GM12878 (cell line): ENCODE results near the gene BEST2.

ENCODE experiments used
- GABPA ChIP-seq: IDR thresholded peaks from 2 replicates; pipeline ENCODE4 v1.6.1; 2014; ENCODE audit warnings: antibody characterized with exemption, low read depth, mild to moderate bottlenecking, inconsistent platforms
- JUND ChIP-seq: IDR thresholded peaks from 2 replicates; pipeline ENCODE4 v1.6.1; 2012; ENCODE audit warnings: low read depth, mild to moderate bottlenecking, low read length, improper control_type of control experiment, moderate library complexity
- TAF1 ChIP-seq: IDR thresholded peaks from 2 replicates; pipeline ENCODE4 v1.6.1; 2011; ENCODE audit warnings: mild to moderate bottlenecking, low read depth, low read length, borderline replicate concordance
- TF ChIP-seq, protein P1 (sequence below), 3 experiments: IDR thresholded peaks in 2 of 3; conservative IDR thresholded peaks in 1 of 3; 2 replicates each; pipeline ENCODE4 v1.5.1; 2011; ENCODE audit warnings: low read depth in 3 of 3, low read length in 3 of 3, mild to moderate bottlenecking in 3 of 3, control low read depth in 2 of 3, moderate library complexity in 2 of 3, inconsistent platforms in 1 of 3, mixed read lengths in 1 of 3; ENCODE audit not compliant: control insufficient read depth in 2 of 3, insufficient read depth in 1 of 3; ENCODE audit errors: extremely low read depth in 1 of 3

DNA sequence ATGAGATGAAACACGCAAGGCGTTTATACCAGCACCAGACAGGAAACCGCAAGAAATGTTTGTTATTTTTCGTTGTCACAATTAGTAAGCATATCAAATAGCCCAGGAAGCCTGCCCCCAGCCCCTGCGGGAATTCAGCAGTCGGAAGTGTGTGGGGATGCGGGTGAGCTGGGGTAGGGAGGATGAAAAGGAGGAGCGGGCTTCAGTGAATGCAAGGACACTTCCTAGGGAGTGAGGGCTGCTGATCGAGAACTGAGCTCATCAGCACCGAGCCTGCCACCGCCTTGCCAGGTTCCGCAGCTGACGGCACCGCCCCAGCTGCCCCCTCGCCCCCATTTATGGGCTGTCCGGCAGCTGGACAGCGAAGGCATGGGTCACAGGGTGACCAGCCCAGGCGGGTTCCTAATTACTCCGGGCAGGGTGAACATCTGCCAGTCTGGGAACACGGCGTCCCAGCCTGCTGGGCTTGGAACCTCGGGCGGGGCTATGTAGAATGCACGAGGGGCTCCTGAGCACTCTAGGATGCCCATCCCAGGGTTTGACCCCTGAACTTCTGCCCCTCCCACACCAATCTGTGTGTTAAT, 1.6 kb upstream of the BEST2 start:
- TF ChIP-seq, protein P1, sequence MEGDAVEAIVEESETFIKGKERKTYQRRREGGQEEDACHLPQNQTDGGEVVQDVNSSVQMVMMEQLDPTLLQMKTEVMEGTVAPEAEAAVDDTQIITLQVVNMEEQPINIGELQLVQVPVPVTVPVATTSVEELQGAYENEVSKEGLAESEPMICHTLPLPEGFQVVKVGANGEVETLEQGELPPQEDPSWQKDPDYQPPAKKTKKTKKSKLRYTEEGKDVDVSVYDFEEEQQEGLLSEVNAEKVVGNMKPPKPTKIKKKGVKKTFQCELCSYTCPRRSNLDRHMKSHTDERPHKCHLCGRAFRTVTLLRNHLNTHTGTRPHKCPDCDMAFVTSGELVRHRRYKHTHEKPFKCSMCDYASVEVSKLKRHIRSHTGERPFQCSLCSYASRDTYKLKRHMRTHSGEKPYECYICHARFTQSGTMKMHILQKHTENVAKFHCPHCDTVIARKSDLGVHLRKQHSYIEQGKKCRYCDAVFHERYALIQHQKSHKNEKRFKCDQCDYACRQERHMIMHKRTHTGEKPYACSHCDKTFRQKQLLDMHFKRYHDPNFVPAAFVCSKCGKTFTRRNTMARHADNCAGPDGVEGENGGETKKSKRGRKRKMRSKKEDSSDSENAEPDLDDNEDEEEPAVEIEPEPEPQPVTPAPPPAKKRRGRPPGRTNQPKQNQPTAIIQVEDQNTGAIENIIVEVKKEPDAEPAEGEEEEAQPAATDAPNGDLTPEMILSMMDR (IDR thresholded peaks at IDR 0.05 in 2 of 3, conservative IDR thresholded peaks at IDR 0.05 in 1 of 3; ENCODE audit: control insufficient read depth in 2 of 3, extremely low read depth in 1 of 3, insufficient read depth in 1 of 3, low read depth in 3 of 3, low read length in 3 of 3) = no peak
- TF ChIP-seq JUND (no peak), GABPA (no peak), TAF1 (no peak)
